Right cardiac atrium (tissue), 5 donors: Measurements from ENCODE around the gene ENHO. TPM values are rescaled to one million over a fixed set of nuclear protein-coding genes. Genes with fewer than 3 reads are reported as not detected.
"Not testable (repeated sequence)": the region's sequence is repeated elsewhere in the genome, so short reads cannot be mapped to it uniquely, and the experiment has no call there.

ENCODE experiments used
- ATAC-seq, 2 donors: fragments of 200-7000 bp; cut with Tn5 transposase; one replicate each; pipeline versions ENCODE4 v1.8.0 to v1.9.1; 2020; ENCODE audit warnings: moderate library complexity in 2 of 2, mild to moderate bottlenecking in 1 of 2
- DNase-seq, 3 donors: peaks; one replicate each; pipeline ENCODE4 v3.0.0-alpha.2; 2020
- H3K27ac ChIP-seq: one replicate; pipeline ENCODE4 v1.5.1; 2013; ENCODE audit warnings: mild to moderate bottlenecking, low read length, control low read depth, moderate library complexity
- H3K27me3 ChIP-seq: one replicate; pipeline ENCODE4 v1.6.1; 2013; ENCODE audit not compliant: control insufficient read depth, insufficient read depth
- H3K4me1 ChIP-seq: one replicate; pipeline ENCODE4 v1.6.1; 2013; ENCODE audit warnings: low read length; ENCODE audit not compliant: control insufficient read depth, insufficient read depth
- H3K4me3 ChIP-seq: one replicate; pipeline ENCODE4 v1.5.1; 2013; ENCODE audit warnings: low read length, control low read depth
- H3K9me3 ChIP-seq: one replicate; pipeline ENCODE4 v1.6.1; 2013; ENCODE audit warnings: low read length; ENCODE audit not compliant: control insufficient read depth
- WGBS: extraction: QIAGEN DNeasy Blood & Tissue Kit; methylation state at CpG from one replicate; pipeline ENCODE4 v1.1.7; 2013; 5-methylcytosine and 5-hydroxymethylcytosine counted together
- intact Hi-C, 4 donors: fragments of 100-400 bp; cut with DNase I; formaldehyde crosslinking; loops; one replicate each; pipeline versions ENCODE4 v1.11.0 to v1.14.0; 2022 to 2023
- polyA plus RNA-seq: library from polyadenylated mRNA; stranded (reverse); fragments of 200-250 nt; gene quantifications from one replicate; pipeline ENCODE4 v1.2.3, GENCODE V29; 2013
- total RNA-seq, 4 donors: library from RNA; stranded (reverse); fragmentation: NEBNext Ultra II Directional; extraction: Animal tissue kit (Norgen Biotek cat#: 25700); gene quantifications; one replicate each; pipeline ENCODE4 v1.2.1, GENCODE V29; 2021
- donor health status: healthy with polysubstance abuse.
- donor health status: DM: no; HTN: yes; CAD: no.
- donor health status: DM: no; HTN: no; CAD: no.
- donor health status: DM: no; HTN: yes; CAD: no; lungs with severe emphysema.
- donor health status: DM: yes; HTN: yes; CAD: no.

Gene ENHO
- total and polyA plus RNA-seq, 5 donors: 0.67 to 3.2 (median 1.6) TPM

DNA sequence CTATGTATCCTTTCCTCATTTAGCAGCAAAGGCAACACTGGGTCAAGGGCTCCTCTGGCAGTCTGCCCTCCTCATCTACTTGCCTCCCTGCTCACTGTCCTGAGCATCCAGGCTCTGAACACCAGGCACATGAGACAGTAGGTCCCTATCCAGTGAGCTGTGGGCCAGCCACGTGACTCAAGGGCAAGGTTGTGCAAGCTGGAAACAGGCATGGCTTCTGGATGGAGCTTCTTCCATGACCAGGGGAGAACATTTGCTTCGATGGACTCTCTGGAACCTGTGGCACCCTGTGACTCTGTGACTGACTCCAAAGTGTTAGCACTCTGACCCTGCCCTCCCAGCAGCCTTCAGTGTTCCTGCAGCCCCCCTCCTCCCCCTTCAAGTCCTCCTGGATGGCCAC is 31.2 kb downstream of the ENHO start:
- Histone ChIP-seq H3K27ac (no peak overlapping the region), H3K4me1 (no peaks in the 10 kb centered on the region), H3K27me3 (no peaks in the 10 kb centered on the region), H3K9me3 (no peaks in the 10 kb centered on the region), H3K4me3 (no peak overlapping the region)
- 50% methylated on average over 2 of the region's 2 CpGs for WGBS
- ATAC-seq (no peak), DNase-seq (no peak)
- intact Hi-C loops: no loop called here

DNA sequence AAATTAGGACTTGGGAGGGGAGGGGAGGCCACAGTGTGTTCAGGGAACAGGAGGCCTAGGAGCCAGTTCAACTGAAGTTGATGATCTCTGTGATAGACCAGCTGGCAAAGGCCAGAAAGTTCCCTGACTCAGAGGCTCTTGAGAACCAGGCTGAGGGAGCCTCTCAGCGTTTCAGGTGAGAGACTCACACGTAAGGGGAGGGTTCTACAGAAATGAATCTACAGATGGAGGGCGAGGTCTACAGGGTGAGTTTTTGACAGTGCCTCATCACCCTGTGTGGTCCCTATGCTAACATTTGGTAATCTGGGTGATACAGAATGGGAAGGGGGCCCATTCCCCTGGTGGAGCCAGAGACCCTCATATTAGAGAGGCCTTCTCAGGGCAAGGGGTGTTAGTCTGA is 32.0 kb downstream of the ENHO start:
- intact Hi-C loops: no loop called here

DNA sequence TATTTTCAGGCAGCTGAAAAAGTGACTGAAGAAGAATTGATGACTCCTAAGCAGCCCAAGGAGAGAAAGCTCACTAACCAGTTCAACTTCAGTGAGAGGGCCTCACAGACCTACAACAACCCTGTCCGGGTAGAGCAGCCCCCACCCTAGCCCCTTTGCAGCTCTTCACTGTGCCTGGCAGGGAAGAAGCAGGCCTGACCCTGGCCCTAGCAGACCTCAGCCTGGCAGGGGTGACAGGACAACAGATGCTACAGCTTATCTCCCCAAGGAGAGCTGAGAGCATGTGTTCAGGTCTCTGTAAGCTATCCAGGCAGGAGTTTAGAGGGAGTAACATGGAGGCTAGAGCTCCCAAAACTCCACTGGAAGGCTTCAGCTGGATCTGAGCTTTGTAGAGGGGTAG is 32.4 kb downstream of the ENHO start:
- ATAC-seq (no peak), DNase-seq (no peak)
- Histone ChIP-seq H3K9me3 (no peaks in the 10 kb centered on the region), H3K27ac (no peak overlapping the region), H3K27me3 (no peaks in the 10 kb centered on the region), H3K4me3 (no peak overlapping the region), H3K4me1 (no peaks in the 10 kb centered on the region)
- intact Hi-C loops: no loop called here
- WGBS: 77% methylated on average over 1 of the region's 1 CpG

More for the DNA sequence above, 32.0 kb downstream of the ENHO start:
- Histone ChIP-seq H3K9me3 (no peaks in the 10 kb centered on the region), H3K4me3 (no peak overlapping the region), H3K27ac (no peak overlapping the region), H3K27me3 (no peaks in the 10 kb centered on the region), H3K4me1 (no peaks in the 10 kb centered on the region)
- ATAC-seq (no peak), DNase-seq (no peak)
- WGBS: 56% methylated on average over 3 of the region's 3 CpGs

DNA sequence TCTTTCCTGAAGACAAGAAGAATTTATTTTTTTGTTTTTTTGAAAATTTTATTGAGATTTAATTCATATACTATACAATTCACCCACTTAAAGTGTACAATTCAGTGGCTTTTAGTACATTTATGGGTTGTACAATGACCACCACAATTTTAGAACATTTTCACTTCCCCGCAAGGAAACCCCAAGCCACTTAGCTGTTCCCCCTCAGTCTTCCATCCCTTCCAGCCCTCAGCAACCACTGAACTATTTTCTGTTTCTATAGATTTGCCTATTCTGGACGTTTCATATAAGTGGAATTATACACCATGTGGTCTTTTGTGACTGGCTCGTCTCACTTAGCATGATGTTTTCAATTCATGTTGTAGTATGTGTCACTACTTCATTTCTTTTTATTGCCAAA is 36.2 kb downstream of the ENHO start:
- Histone ChIP-seq H3K27me3 (no peaks in the 10 kb centered on the region), H3K27ac (no peak overlapping the region), H3K4me1 (no peaks in the 10 kb centered on the region), H3K9me3 (no peaks in the 10 kb centered on the region), H3K4me3 (no peak overlapping the region)
- no peak for ATAC-seq
- WGBS: 59% methylated on average over 3 of the region's 3 CpGs
- DNase-seq: no peak
- intact Hi-C loops: no loop called here

DNA sequence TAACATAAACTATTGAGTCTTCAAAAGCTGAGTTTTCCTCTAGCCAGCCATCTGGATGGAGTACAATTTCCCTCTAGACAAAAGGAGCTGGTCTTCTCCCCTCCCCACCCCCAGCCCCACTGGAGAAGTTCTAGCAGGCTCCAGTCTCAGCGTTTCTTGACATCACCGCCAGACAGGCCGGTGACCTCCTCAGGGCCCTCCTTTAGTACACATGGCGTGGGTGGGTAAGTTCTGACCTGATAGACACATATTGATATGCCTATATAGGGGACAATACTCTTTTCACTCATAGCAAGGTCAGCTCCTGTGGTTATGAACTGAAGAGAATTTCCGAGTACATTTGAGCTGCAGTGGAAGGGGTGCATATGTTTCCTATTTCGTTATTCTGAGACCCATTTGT is 37.0 kb downstream of the ENHO start:
- Histone ChIP-seq H3K9me3 (no peaks in the 10 kb centered on the region), H3K27me3 (no peaks in the 10 kb centered on the region), H3K27ac (no peak overlapping the region), H3K4me3 (no peak overlapping the region), H3K4me1 (no peaks in the 10 kb centered on the region)
- ATAC-seq (no peak), DNase-seq (no peak)
- 71% methylated on average over 6 of the region's 6 CpGs for WGBS
- intact Hi-C loops: no loop called here

DNA sequence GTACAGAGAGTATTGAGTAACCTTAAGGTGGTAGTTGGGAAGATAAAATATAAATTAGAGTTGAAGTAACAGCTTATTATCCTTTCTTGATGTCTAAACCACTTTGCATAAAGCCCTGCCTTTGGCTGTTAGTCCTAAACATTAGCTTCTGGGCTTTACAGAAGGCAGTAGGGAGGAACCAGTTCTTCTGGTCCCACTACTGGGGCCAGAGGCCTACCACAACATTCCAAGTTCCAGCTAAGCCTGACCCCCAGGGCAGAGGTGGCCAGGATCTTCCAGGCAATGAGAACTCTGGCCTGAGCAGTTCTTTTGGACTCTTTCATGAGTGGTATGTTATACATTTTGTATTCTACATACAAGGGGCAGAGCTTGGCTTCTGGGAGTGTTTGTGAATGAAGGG is 38.1 kb downstream of the ENHO start:
- DNase-seq (no peak), ATAC-seq (no peak)
- no peaks in the 10 kb centered on the region for H3K9me3 ChIP-seq
- H3K4me3 ChIP-seq: no peak overlapping the region
- no peaks in the 10 kb centered on the region for H3K27me3 ChIP-seq
- intact Hi-C loops: no loop called here
- no peak overlapping the region for H3K27ac ChIP-seq
- H3K4me1 ChIP-seq: no peaks in the 10 kb centered on the region

DNA sequence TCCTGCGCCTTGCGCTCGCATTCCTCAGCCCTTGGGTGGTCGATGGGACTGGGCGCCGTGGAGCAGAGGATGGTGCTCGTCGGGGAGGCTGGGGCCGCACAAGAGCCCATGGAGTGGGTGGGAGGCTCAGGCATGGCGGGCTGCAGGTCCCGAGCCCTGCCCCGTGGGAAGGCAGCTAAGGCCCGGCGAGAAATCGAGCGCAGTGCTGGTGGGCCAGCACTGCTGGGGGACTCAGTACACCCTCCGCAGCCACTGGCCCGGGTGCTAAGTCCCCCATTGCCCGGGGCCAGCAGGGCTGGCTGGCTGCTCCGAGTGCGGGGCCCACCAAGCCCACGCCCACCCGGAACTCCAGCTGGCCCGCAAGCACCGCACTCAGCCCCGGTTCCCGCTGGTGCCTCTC is 40.0 kb downstream of the ENHO start:
- 96% methylated on average over 22 of the region's 27 CpGs for WGBS
- H3K27me3 ChIP-seq, H3K27ac ChIP-seq, DNase-seq, intact Hi-C loops, H3K9me3 ChIP-seq, H3K4me3 ChIP-seq, ATAC-seq, H3K4me1 ChIP-seq: not testable (repeated sequence)

DNA sequence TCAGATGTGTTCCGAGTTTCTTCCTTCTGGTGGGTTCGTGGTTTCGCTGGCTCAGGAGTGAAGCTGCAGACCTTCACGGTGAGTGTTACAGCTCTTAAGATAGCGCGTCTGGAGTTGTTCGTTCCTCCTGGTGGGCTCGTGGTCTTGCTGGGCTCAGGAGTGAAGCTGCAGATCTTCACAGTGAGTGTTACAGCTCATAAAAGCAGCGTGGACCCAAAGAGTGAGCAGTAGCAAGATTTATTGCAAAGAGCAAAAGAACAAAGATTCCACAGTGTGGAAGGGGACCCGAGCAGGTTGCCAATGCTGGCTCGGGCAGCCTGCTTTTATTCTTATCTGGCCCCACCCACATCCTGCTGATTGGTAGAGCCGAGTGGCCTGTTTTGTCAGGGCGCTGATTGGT is 41.2 kb downstream of the ENHO start:
- H3K27ac ChIP-seq, H3K4me3 ChIP-seq, DNase-seq, ATAC-seq, intact Hi-C loops, H3K9me3 ChIP-seq, H3K4me1 ChIP-seq, H3K27me3 ChIP-seq: not testable (repeated sequence)
- 69% methylated on average over 13 of the region's 13 CpGs for WGBS

DNA sequence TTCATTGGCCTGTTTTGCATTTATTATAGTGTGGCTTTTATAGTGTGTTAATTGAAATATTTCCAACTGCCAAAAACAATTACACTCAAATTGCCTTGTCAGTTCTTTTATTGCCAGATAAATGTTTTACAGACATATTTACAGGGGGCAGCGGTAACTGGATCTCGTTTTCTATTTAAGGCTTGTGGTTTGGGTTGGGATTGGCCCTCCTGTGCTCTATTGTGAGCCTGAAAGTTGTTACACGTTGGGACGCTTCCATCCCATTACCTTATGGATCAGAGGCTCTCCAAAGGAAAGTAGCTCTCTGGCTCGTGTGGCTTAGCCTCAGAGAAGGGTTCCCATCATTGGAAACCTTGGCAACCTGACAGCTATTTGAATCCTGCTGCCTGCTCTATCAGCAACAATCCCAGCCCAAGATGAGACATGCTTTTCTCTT is 43.3 kb downstream of the ENHO start:
- no peak overlapping the region for H3K4me3 ChIP-seq
- no peaks in the 10 kb centered on the region for H3K4me1 ChIP-seq
- H3K9me3 ChIP-seq: no peaks in the 10 kb centered on the region
- intact Hi-C loops: no loop called here
- no peak overlapping the region for H3K27ac ChIP-seq
- no peaks in the 10 kb centered on the region for H3K27me3 ChIP-seq
- DNase-seq (no peak), ATAC-seq (no peak)
- 62% methylated on average over 5 of the region's 5 CpGs for WGBS

DNA sequence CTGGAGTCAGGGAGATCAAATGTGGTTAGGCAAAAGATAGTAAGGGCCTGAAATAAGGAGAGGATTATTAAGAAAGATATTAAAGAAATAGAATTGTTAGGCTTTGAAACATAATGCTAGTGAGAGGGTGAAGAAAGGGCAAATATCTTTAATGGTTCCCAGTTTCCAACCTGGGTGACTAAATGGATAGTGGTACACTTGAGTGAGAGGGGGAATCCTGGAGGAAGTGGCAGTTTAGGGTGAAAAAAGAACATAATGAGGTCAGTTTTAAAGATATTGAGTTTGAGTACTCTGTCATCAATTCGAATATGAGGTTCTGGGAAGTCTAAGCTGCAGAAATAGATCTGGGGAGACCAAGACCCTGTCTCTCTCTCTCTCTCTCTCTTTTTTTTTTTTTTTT is 45.2 kb downstream of the ENHO start:
- Histone ChIP-seq H3K9me3 (no peaks in the 10 kb centered on the region), H3K4me1 (no peaks in the 10 kb centered on the region), H3K27ac (no peak overlapping the region), H3K27me3 (no peaks in the 10 kb centered on the region), H3K4me3 (no peak overlapping the region)
- 73% methylated on average over 1 of the region's 1 CpG for WGBS
- intact Hi-C loops: no loop called here
- DNase-seq (no peak), ATAC-seq (no peak)

DNA sequence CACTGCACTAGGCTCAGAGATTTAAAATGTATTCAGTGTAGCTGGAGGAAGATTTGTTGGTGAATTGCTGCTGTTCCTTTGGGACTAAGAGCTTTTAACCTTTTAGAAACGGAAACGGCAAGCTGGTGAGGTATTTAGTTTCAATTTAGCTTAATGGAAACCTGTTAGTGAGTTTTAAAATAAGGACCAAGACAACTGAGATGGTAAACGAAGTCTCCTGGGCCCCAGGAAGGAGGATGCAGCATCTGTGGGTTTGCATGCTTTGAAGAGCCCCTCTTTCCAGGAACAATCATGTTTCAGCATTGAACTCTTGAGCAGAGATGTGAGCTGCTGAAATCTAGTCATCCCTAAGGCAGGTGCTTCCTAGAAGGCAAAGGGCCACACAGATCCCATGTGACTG is 47.7 kb downstream of the ENHO start:
- WGBS: 47% methylated on average over 3 of the region's 3 CpGs
- Histone ChIP-seq H3K9me3 (no peaks in the 10 kb centered on the region), H3K27ac (no peak overlapping the region), H3K4me1 (no peaks in the 10 kb centered on the region), H3K27me3 (no peaks in the 10 kb centered on the region), H3K4me3 (no peak overlapping the region)
- ATAC-seq (no peak), DNase-seq (no peak)
- intact Hi-C loops: no loop called here
